Activated CD8-positive, alpha-beta T cell treated with anti-CD3 and anti-CD28 coated beads, Interleukin-2, amount 10 ng/mL, durations not matched to agents 7 days and 5 days (primary cell): ENCODE measurements around the gene MAF. TPM values are rescaled to one million over a fixed set of nuclear protein-coding genes. Genes with fewer than 3 reads are reported as not detected.

Experiments used
- ATAC-seq: fragments of 150-1000 bp; cut with Tn5 transposase; one replicate; pipeline ENCODE4 v1.10.0; 2021; ENCODE audit warnings: moderate library complexity
- CTCF ChIA-PET: fragments of 350-600 bp; sonication (Branson Sonifier 250); formaldehyde crosslinking; loops from one replicate; lab custom pipeline; 2021; ENCODE audit warnings: antibody characterized with exemption; lab: Charles Lee
- POLR2A ChIA-PET: fragments of 350-600 bp; sonication (Branson Sonifier 250); formaldehyde crosslinking; loops from one replicate; lab custom pipeline; 2021; ENCODE audit warnings: antibody characterized with exemption; lab: Charles Lee
- DNase-seq: peaks from one replicate; pipeline ENCODE4 v3.0.0-alpha.2; 2020
- H3K27ac Mint-ChIP-seq: one replicate; pipeline ENCODE4 v1.8.0; 2021; ENCODE audit warnings: mild to moderate bottlenecking, mixed read lengths
- H3K27me3 Mint-ChIP-seq: one replicate; pipeline ENCODE4 v1.8.0; 2021; ENCODE audit warnings: low read depth, mixed read lengths
- H3K36me3 Mint-ChIP-seq: one replicate; pipeline ENCODE4 v1.8.0; 2021; ENCODE audit warnings: low read depth, mixed read lengths
- H3K4me1 Mint-ChIP-seq: one replicate; pipeline ENCODE4 v1.8.0; 2021; ENCODE audit warnings: low read depth, mixed read lengths
- H3K4me3 Mint-ChIP-seq: one replicate; pipeline ENCODE4 v1.8.0; 2021; ENCODE audit warnings: mild to moderate bottlenecking, mixed read lengths
- H3K9me3 Mint-ChIP-seq: one replicate; pipeline ENCODE4 v1.8.0; 2022; ENCODE audit warnings: mixed read lengths; ENCODE audit not compliant: insufficient read depth
- total RNA-seq, 2 experiments: library from RNA; stranded (reverse); gene quantifications; one replicate each; pipeline ENCODE4 v1.2.3, GENCODE V29; 2021

Gene MAF
- total RNA-seq, 2 experiments from 2014 or later, result 4.3 to 4.6 TPM

GRCh38 chr16:79587296-79587695 is 13.2 kb downstream of the MAF start:
- H3K27me3 Mint-ChIP-seq, result peaks cover 39% of the 10 kb centered on the region
- H3K27ac Mint-ChIP-seq, result no peak overlapping the region
- ATAC-seq (no peak), DNase-seq (no peak)
- no peaks in the 10 kb centered on the region for H3K4me1 Mint-ChIP-seq
- H3K4me3 Mint-ChIP-seq, result no peak overlapping the region
- CTCF ChIA-PET, result no interaction called here
- H3K36me3 Mint-ChIP-seq, result no peaks in the 10 kb centered on the region
- no peaks in the 10 kb centered on the region for H3K9me3 Mint-ChIP-seq
- POLR2A ChIA-PET, result no interaction called here

- CTCF ChIA-PET, result no interaction called here
- no peaks in the 10 kb centered on the region for H3K4me1 Mint-ChIP-seq
- DNase-seq (no peak), ATAC-seq (no peak)
- H3K27ac Mint-ChIP-seq, result no peak overlapping the region
- POLR2A ChIA-PET, result no interaction called here
- H3K9me3 Mint-ChIP-seq, result no peaks in the 10 kb centered on the region
- peaks cover 22% of the 10 kb centered on the region for H3K27me3 Mint-ChIP-seq
- H3K4me3 Mint-ChIP-seq, result no peak overlapping the region
- no peaks in the 10 kb centered on the region for H3K36me3 Mint-ChIP-seq
Observed at GRCh38 chr16:79582789-79583188, 17.7 kb downstream of the MAF start.

- DNase-seq, result no peak
- ChIA-PET POLR2A (no interaction called here), CTCF (no interaction called here)
- H3K27ac Mint-ChIP-seq, result no peak overlapping the region
- H3K9me3 Mint-ChIP-seq, result no peaks in the 10 kb centered on the region
- no peak for ATAC-seq
- no peak overlapping the region for H3K4me3 Mint-ChIP-seq
- H3K27me3 Mint-ChIP-seq, result peaks cover 19% of the 10 kb centered on the region
- no peaks in the 10 kb centered on the region for H3K36me3 Mint-ChIP-seq
- no peaks in the 10 kb centered on the region for H3K4me1 Mint-ChIP-seq
Observed at GRCh38 chr16:79580453-79581191, 19.9 kb downstream of the MAF start.

- no peak for ATAC-seq
- ChIA-PET CTCF (no interaction called here), POLR2A (no interaction called here)
- H3K4me1 Mint-ChIP-seq, result no peaks in the 10 kb centered on the region
- H3K36me3 Mint-ChIP-seq, result no peaks in the 10 kb centered on the region
- H3K27ac Mint-ChIP-seq, result no peak overlapping the region
- peaks cover 22% of the 10 kb centered on the region for H3K27me3 Mint-ChIP-seq
- no peak overlapping the region for H3K4me3 Mint-ChIP-seq
- DNase-seq, result no peak
- H3K9me3 Mint-ChIP-seq, result no peaks in the 10 kb centered on the region
Observed at GRCh38 chr16:79576602-79577001, 23.9 kb downstream of the MAF start.

GRCh38 chr16:79573884-79574283 is 26.7 kb downstream of the MAF start:
- Mint-ChIP-seq H3K4me1 (no peaks in the 10 kb centered on the region), H3K9me3 (no peaks in the 10 kb centered on the region), H3K27ac (no peak overlapping the region), H3K4me3 (no peak overlapping the region), H3K36me3 (no peaks in the 10 kb centered on the region), H3K27me3 (peaks cover 20% of the 10 kb centered on the region)
- POLR2A ChIA-PET, result no interaction called here
- ATAC-seq (no peak), DNase-seq (no peak)
- CTCF ChIA-PET, result no interaction called here

GRCh38 chr16:79573071-79573470 is 27.5 kb downstream of the MAF start:
- no peaks in the 10 kb centered on the region for H3K4me1 Mint-ChIP-seq
- H3K4me3 Mint-ChIP-seq, result no peak overlapping the region
- ChIA-PET POLR2A (no interaction called here), CTCF (no interaction called here)
- no peak for ATAC-seq
- no peak for DNase-seq
- peaks cover 20% of the 10 kb centered on the region for H3K27me3 Mint-ChIP-seq
- no peaks in the 10 kb centered on the region for H3K36me3 Mint-ChIP-seq
- no peak overlapping the region for H3K27ac Mint-ChIP-seq
- no peaks in the 10 kb centered on the region for H3K9me3 Mint-ChIP-seq

GRCh38 chr16:79571903-79572535 is 28.5 kb downstream of the MAF start:
- Mint-ChIP-seq H3K27me3 (peaks cover 17% of the 10 kb centered on the region), H3K9me3 (no peaks in the 10 kb centered on the region), H3K4me1 (no peaks in the 10 kb centered on the region), H3K4me3 (no peak overlapping the region), H3K36me3 (no peaks in the 10 kb centered on the region), H3K27ac (no peak overlapping the region)
- ChIA-PET CTCF (no interaction called here), POLR2A (no interaction called here)
- DNase-seq (no peak), ATAC-seq (no peak)

GRCh38 chr16:79571065-79571902 is 29.3 kb downstream of the MAF start:
- H3K4me3 Mint-ChIP-seq, result no peak overlapping the region
- DNase-seq (no peak), ATAC-seq (no peak)
- H3K36me3 Mint-ChIP-seq, result no peaks in the 10 kb centered on the region
- H3K27me3 Mint-ChIP-seq, result peaks cover 17% of the 10 kb centered on the region
- H3K4me1 Mint-ChIP-seq, result no peaks in the 10 kb centered on the region
- no peaks in the 10 kb centered on the region for H3K9me3 Mint-ChIP-seq
- POLR2A ChIA-PET, result no interaction called here
- no peak overlapping the region for H3K27ac Mint-ChIP-seq
- CTCF ChIA-PET, result no interaction called here

GRCh38 chr16:79564671-79565107 is 35.8 kb downstream of the MAF start:
- Mint-ChIP-seq H3K4me3 (no peak overlapping the region), H3K27me3 (peaks cover 4% of the 10 kb centered on the region), H3K4me1 (no peaks in the 10 kb centered on the region), H3K36me3 (no peaks in the 10 kb centered on the region), H3K27ac (no peak overlapping the region), H3K9me3 (no peaks in the 10 kb centered on the region)
- ChIA-PET POLR2A (no interaction called here), CTCF (no interaction called here)
- ATAC-seq (no peak), DNase-seq (no peak)

GRCh38 chr16:79563921-79564320 is 36.6 kb downstream of the MAF start:
- H3K36me3 Mint-ChIP-seq, result no peaks in the 10 kb centered on the region
- CTCF ChIA-PET, result no interaction called here
- no peak overlapping the region for H3K4me3 Mint-ChIP-seq
- DNase-seq, result no peak
- POLR2A ChIA-PET, result no interaction called here
- no peaks in the 10 kb centered on the region for H3K4me1 Mint-ChIP-seq
- peaks cover 4% of the 10 kb centered on the region for H3K27me3 Mint-ChIP-seq
- no peak for ATAC-seq
- no peak overlapping the region for H3K27ac Mint-ChIP-seq
- no peaks in the 10 kb centered on the region for H3K9me3 Mint-ChIP-seq

- Mint-ChIP-seq H3K27ac (no peak overlapping the region), H3K4me3 (no peak overlapping the region), H3K36me3 (no peaks in the 10 kb centered on the region), H3K9me3 (no peaks in the 10 kb centered on the region), H3K4me1 (no peaks in the 10 kb centered on the region), H3K27me3 (peaks cover 4% of the 10 kb centered on the region)
- no peak for ATAC-seq
- ChIA-PET CTCF (no interaction called here), POLR2A (no interaction called here)
- DNase-seq, result no peak
Observed at GRCh38 chr16:79562166-79562823, 38.2 kb downstream of the MAF start.

GRCh38 chr16:79561729-79562128 is 38.8 kb downstream of the MAF start:
- CTCF ChIA-PET, result no interaction called here
- H3K36me3 Mint-ChIP-seq, result no peaks in the 10 kb centered on the region
- H3K9me3 Mint-ChIP-seq, result no peaks in the 10 kb centered on the region

More at GRCh38 chr16:79561729-79562128, 38.8 kb downstream of the MAF start:
- Mint-ChIP-seq H3K4me1 (no peaks in the 10 kb centered on the region), H3K27me3 (peaks cover 4% of the 10 kb centered on the region), H3K4me3 (no peak overlapping the region), H3K27ac (no peak overlapping the region)
- DNase-seq (no peak), ATAC-seq (no peak)
- POLR2A ChIA-PET, result no interaction called here
